ENCODE data around the gene EVI5L.

GRCh38 chr19:7897292-7897691 lies 67.3 kb downstream of the EVI5L start:
- TF ChIP-seq CTCF (IDR thresholded peaks at IDR 0.05 in 4 of 5, conservative IDR thresholded peaks at IDR 0.05 in 1 of 5) (no peak), POLR2A (IDR thresholded peaks at IDR 0.05) (no peak)
